ENCODE measurements around the gene MTA1.

The MTA1 gene

GRCh38 chr14:105378199-105378598 is 41.4 kb upstream of the MTA1 start:
- Histone ChIP-seq H3K27me3 (replicated peaks) (no peaks in the 10 kb centered on the region), H3K36me3 (replicated peaks) (peaks cover 1% of the 10 kb centered on the region), H3K4me3 (ENCODE audit: low read depth, low read length) (no peak overlapping the region), H3K27ac (no peak overlapping the region)
- no peak for TF ChIP-seq CTCF (IDR thresholded peaks at IDR 0.05; ENCODE audit: low read depth, low read length, missing control alignments)
- no peak for DNase-seq
- in situ Hi-C loops (cut with HindIII; ENCODE audit: low pct_ligation_motif_present, low sequenced_read_pairs): no loop called here

- H3K27me3 ChIP-seq (replicated peaks): no peaks in the 10 kb centered on the region
- in situ Hi-C loops (cut with HindIII; ENCODE audit: low pct_ligation_motif_present, low sequenced_read_pairs): no loop called here
- no peak overlapping the region for H3K27ac ChIP-seq
- H3K36me3 ChIP-seq (replicated peaks): peaks cover 3% of the 10 kb centered on the region
- TF ChIP-seq CTCF (IDR thresholded peaks at IDR 0.05; ENCODE audit: low read depth, low read length, missing control alignments): no peak
- DNase-seq: no peak
- no peak overlapping the region for H3K4me3 ChIP-seq (ENCODE audit: low read depth, low read length)
Observed at GRCh38 chr14:105378873-105379685, 40.5 kb upstream of the MTA1 start.

- DNase-seq: no peak
- no peak overlapping the region for H3K4me3 ChIP-seq (ENCODE audit: low read depth, low read length)
- peaks cover 3% of the 10 kb centered on the region for H3K36me3 ChIP-seq (replicated peaks)
- TF ChIP-seq CTCF (IDR thresholded peaks at IDR 0.05; ENCODE audit: low read depth, low read length, missing control alignments): no peak
- in situ Hi-C loops (cut with HindIII; ENCODE audit: low pct_ligation_motif_present, low sequenced_read_pairs): no loop called here
- H3K27me3 ChIP-seq (replicated peaks): no peaks in the 10 kb centered on the region
- no peak overlapping the region for H3K27ac ChIP-seq
Observed at GRCh38 chr14:105379946-105380345, 39.7 kb upstream of the MTA1 start.

- H3K36me3 ChIP-seq (replicated peaks): peaks cover 3% of the 10 kb centered on the region
- TF ChIP-seq CTCF (IDR thresholded peaks at IDR 0.05; ENCODE audit: low read depth, low read length, missing control alignments): no peak
- no peak overlapping the region for H3K4me3 ChIP-seq (ENCODE audit: low read depth, low read length)
- H3K27me3 ChIP-seq (replicated peaks): no peaks in the 10 kb centered on the region
- in situ Hi-C loops (cut with HindIII; ENCODE audit: low pct_ligation_motif_present, low sequenced_read_pairs): no loop called here
- no peak for DNase-seq
- H3K27ac ChIP-seq: no peak overlapping the region
Observed at GRCh38 chr14:105380756-105381155, 38.9 kb upstream of the MTA1 start.

GRCh38 chr14:105381446-105382342 is 37.9 kb upstream of the MTA1 start:
- Histone ChIP-seq H3K27me3 (replicated peaks) (no peaks in the 10 kb centered on the region), H3K4me3 (ENCODE audit: low read depth, low read length) (no peak overlapping the region), H3K36me3 (replicated peaks) (peaks cover 3% of the 10 kb centered on the region), H3K27ac (no peak overlapping the region)
- in situ Hi-C loops (cut with HindIII; ENCODE audit: low pct_ligation_motif_present, low sequenced_read_pairs): no loop called here
- TF ChIP-seq CTCF (IDR thresholded peaks at IDR 0.05; ENCODE audit: low read depth, low read length, missing control alignments): no peak
- DNase-seq: no peak

Data from brain microvascular endothelial cell (primary cell).